NCI-H1105 (cell line): ENCODE data around the gene PTPRS.
"Not testable (repeated sequence)": the region's sequence is repeated elsewhere in the genome, so short reads cannot be mapped to it uniquely, and the experiment has no call there.

Source experiments
- DNase-seq: peaks from one replicate; lab custom pipeline; 2025; lab: John Stamatoyannopoulos, UW

PTPRS gene

DNA sequence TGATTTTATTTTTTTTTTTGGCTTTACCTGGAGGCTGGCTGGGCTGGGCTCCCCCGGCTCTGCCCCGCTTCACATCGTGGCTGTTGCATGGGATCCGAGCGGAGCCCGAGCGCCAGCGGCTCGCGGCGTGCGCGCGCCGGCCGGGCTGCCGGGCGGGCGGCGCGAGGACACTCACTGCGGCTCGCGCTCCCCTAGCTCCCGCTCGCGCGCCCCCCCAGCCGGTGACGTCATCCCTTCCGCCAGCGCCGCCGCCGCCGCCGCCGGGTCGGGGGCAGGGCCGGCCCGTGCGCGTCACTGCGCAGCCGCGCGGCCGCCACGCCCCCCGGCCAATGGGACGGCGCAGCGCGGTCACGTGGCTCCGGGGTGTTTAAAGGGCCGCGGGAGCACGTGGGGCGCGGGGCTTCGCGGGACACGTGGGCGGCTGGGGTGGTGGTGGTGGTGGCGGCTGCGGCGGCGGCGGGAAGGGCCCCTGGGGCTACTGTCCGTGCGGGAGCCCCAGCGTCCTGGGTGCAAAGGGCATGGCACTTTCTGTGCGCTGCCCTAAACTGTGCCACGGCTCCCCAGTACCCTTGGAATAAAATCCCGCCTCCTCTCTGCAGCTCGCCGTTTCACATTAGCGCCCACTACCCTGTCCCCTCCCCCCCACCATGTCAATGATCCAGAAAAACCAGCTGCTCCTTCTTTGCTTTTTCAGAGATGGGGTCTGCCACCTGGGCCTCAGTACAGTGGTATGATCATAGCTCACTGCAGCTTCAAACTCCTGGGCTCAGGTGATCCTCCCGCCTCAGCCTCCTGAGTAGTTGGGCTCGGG is at the start of gene PTPRS:
PTPRS (minus strand) TSS at position 176 of the 811 bp plus-strand sequence. CDS start 54,672 bp downstream, outside the sequence.
- peak; percentile 80 for DNase-seq

GRCh38 chr19:5389353-5389752 is 48.7 kb upstream of the PTPRS start:
- DNase-seq: no peak

DNA sequence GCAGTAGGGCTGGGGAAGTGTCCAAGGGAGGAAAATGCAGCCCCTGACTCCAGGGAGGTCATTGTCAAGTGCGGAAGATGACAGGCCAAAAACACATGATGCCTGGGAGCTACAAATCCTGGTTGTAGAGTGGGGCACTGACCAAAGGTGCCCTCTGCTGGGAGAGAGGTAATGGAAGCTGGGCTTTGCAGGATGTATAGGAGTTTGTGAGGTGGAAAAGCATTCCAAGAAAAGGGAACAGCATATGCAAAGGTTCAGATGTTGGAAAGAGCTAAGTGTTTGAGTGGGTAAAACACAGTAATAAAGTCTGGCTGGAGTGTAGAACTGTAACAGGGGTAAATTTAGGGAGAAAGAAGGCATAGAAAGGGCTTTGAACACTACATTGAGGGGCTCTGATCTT is 46.9 kb upstream of the PTPRS start:
- no peak for DNase-seq

DNA sequence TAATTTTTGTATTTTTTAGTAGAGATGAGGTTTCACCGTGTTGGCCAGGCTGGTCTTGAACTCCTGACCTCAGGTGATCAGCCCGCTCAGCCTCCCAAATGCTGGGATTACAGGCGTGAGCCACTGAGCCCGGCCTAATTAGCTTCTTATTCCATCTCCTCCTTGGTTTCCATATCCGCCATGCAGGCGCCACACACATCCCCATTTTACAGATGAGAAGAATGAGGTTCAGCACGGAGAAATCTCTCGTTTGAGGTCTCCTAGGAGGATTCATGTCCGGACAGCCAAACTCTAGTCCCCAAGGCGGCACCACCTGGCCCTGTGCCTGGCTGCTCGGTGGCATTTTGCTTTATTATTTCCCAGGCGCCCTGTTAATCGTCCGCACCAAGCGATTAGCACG is 46.2 kb upstream of the PTPRS start:
- DNase-seq: no peak

GRCh38 chr19:5381197-5381596 is 40.6 kb upstream of the PTPRS start:
- DNase-seq: not testable (repeated sequence)

DNA sequence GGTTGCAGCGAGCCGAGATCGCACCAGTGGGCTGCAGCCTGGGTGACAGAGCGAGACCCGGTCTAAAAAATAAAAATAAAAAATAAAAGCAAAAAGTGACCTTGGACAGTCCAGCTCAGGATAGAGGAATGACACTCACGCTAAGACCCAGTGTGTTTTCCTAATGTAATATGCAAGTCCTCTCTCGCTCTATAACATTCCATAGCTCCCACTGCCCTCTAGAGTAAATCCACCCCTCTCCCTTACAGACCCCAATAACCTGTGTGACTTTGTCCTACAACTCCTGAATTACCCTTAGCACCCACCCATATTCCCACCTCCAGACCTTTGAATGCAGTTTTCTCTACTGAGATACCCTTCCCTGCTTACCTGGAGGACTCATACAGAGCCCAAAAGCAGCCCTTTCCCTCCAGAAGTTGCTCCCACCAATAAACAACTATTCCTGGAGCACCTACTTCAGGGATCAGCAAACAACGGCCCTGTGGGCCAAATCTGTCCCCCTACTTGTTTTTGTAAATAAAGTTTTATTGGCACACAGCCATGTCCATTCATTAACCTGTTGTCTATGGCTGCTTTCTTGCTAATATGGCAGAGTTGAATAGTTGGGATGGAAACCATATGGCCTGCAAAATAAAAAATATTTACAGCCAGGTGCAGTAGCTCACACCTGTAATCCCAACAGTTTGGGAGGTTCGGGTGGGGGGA is 39.8 kb upstream of the PTPRS start:
- no peak for DNase-seq

- DNase-seq: no peak
Measured at GRCh38 chr19:5376928-5377327, 36.3 kb upstream of the PTPRS start.

- no peak for DNase-seq
Measured at GRCh38 chr19:5372572-5373200, 32.1 kb upstream of the PTPRS start.

GRCh38 chr19:5369962-5370367 is 29.4 kb upstream of the PTPRS start:
- no peak for DNase-seq

DNA sequence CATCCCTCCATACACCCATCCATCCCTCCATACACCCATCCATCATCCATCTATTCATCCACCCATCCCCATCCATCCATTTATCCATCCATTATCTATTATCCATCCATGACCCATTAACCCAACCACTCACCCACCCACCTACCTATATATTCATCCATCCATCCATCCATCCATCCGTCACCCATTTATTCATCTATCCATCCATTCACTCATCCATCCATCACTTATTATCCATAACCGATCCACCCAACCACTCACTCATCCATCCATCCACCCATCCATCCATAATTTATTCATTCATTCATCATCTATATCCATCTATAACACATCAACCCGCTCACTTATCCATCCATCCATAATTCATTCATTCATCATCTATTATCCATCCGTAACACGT is 28.7 kb upstream of the PTPRS start:
- DNase-seq: no peak

GRCh38 chr19:5367530-5368133 is 27.0 kb upstream of the PTPRS start:
- DNase-seq: no peak

DNA sequence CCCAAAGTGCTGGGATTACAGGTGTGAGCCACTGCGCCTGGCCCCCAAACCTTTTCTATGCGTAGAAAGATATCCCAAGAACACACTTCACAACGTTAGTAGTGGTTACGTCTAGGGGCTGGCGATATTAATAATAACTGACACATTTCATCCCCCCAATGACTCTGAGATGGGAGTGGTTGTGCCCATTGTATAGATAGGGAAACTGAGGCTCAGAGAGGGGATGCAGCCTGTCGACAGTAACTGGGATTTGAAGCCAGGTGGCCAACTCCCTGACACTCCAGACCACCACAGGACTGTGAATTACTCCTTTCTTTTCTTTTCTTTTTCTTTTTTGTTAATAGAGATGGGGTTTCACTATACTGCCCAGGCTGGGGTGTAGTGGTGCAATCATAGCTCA is 25.3 kb upstream of the PTPRS start:
- DNase-seq: no peak

- DNase-seq: no peak
Measured at GRCh38 chr19:5364674-5365073, 24.1 kb upstream of the PTPRS start.

GRCh38 chr19:5361839-5362238 is 21.2 kb upstream of the PTPRS start:
- DNase-seq: not testable (repeated sequence)

DNA sequence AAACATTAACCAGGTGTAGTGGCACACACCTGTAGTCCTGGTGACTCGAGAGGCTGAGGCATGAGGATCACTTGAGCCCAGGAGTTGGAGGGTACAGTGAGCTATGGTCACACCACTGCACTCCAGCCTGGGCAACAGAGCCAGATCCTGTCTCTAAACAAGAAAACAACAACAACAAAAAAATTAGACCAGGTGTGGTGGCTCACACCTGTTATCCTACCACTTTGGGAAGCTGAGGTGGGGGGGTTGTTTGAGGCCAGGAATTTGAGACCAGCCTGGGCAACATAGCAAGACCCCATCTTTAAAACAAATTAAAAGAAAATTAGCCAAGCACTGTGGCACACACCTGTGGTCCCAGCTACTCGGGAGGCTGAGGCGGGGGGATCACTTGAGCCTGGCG is 20.8 kb upstream of the PTPRS start:
- no peak for DNase-seq

DNA sequence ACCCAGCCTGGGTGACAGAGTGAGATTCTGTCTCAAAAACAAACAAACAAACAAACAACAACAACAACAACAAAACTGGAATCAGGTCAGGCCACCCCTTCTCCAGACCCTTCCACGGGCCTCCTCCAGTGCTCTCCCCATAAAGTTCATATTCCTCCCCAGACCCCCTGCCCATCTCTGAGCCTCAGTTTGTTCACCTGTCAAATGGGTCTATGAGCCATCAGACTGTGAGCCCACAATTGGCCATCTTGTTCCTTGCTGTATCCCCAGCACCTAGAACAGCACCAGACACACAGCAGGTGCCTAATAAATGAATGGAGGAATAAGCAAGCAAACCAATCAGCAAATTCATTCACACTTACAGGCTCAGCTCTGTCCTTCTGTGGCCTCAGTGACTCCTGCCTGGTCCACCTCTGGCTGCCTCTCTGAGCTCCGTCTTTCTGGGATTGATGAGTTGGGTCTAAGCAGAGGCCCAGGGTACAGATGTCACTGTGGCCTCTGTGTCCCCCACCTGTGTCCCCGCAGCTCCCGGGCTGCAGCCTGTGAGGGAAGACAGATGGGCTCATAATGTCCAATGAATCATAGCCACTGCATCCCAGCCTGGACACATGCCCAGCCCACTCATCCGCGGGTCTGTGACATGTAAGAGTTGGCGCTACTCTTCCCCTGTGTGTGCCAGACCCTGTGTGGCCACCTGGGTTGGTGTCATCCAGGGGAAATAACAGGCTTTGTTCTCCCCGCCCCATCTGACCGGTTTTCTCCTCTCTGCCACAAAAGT is 19.6 kb upstream of the PTPRS start:
- no peak for DNase-seq

DNA sequence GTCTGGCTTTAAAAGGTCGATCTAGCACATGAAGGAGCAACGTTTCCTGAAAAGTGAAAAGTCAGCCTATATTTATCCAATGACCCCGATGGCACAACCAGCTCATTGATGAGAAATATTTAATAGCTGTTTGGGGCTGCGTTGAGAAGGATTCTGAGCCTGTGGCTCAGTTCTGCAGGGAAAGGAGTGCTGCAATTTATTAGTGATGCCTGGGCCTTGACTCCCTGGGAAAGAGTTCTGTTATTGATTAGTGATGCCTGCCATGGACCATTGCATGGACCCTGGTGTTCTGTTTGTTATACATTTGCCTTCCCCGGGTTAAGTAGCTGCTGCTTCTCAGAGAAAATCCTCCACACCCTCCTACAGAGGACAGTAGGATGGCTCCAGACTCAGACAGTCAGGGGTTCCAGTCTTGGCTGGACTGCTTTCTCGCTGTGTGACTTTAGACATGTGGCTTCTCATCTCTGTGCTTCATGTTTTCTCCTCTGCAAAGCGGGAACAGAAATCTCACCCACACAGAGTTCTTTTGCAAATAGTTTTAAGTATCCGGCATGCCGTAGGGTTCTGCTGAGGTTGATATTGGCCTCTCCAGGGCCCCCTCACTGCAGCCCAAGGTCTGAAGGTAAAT is 17.7 kb upstream of the PTPRS start:
- no peak for DNase-seq

DNA sequence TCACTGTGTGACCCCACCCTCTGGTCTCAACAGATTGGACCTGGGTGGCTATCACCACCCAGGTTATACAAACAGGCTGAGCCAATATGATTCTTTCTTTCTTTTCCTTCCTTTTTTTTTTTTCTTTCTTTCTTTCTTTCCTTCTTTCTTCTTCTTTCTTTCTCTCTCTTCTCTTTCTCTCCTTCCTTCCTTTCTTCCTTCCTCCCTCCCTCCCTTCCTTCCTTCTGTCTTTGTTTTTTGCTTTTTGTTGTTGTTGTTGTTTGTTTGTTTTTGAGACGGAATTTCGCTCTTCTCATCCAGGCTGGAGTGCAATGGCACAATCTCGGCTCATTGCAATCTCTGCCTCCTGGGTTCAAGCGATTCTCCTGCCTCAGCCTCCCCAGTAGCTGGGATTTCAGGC is 17.0 kb upstream of the PTPRS start:
- no peak for DNase-seq

DNA sequence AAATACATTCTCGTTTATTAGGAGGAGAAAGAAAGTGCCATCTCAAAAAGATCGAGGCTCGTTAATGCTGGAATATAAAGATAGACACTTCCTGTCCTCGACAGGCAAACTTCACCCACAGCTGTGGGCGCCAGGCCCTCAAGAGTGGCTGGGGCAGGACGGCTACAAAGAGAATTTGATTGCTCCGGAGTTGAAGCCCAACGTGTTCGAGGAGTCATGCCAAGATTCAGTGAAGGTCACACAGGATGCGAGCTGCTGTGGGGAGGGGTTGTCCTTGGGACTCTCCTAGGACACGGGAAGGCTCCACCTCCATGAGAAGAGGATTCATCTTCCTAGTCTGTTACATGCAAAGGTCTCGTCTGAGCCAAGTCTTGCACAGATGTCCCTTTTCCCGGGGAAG is 16.3 kb upstream of the PTPRS start:
- DNase-seq: no peak

DNA sequence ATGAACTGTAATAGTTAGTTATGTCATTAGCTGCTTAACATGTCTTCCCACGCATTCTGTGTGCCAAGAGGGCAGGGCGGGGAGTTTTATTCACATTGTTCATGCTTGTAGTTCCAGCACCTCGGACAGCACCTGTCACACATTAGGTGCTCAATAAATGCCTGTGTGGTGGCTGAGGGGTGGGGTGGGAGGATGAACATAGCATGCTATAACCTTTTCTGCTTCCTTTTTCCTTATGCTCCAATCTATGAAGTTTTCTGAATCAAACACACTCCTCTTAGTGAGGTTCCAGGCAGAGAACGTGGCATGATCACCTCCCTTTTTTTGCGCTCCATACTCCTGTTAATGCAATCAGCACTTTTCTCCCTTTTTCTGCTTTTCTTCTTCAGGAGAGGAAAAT is 15.8 kb upstream of the PTPRS start:
- no peak for DNase-seq

- DNase-seq: no peak
Measured at GRCh38 chr19:5355693-5356092, 15.1 kb upstream of the PTPRS start.
